ENCODE data around the gene MDM2.
A peak's percentile ranks its signal among the peaks of the same experiment; 100 is the strongest.

DNA sequence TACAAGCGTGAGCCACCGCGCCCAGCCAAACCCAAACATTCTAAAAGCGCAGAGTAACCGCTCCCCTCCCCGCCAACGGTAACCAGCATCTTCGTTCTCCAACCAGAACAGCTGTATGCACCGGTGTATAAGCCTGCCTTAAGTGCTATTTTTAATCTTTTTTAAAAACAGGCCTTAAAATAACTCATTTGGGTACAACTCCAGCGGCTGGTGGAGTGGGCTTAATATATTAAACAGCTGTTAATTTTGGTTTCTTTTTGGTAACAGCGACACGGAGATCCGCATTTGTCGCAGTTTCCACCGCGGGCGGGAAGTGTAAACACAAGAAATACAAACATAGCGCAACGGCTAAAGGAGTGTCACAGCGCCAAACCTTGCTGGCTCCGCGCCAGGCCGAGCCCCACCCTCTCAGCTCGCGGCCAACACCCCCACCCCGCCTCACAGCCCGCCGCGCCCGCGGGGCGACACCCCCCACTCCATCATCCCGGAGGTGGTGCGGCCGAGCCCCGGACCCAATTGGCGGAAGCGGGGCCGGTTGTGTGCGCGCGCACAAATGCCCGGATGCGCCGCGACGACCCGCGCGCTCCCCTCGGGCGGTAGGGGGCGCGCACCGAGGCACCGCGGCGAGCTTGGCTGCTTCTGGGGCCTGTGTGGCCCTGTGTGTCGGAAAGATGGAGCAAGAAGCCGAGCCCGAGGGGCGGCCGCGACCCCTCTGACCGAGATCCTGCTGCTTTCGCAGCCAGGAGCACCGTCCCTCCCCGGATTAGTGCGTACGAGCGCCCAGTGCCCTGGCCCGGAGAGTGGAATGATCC is at the start of gene MDM2:
- TF ChIP-seq, protein P1, sequence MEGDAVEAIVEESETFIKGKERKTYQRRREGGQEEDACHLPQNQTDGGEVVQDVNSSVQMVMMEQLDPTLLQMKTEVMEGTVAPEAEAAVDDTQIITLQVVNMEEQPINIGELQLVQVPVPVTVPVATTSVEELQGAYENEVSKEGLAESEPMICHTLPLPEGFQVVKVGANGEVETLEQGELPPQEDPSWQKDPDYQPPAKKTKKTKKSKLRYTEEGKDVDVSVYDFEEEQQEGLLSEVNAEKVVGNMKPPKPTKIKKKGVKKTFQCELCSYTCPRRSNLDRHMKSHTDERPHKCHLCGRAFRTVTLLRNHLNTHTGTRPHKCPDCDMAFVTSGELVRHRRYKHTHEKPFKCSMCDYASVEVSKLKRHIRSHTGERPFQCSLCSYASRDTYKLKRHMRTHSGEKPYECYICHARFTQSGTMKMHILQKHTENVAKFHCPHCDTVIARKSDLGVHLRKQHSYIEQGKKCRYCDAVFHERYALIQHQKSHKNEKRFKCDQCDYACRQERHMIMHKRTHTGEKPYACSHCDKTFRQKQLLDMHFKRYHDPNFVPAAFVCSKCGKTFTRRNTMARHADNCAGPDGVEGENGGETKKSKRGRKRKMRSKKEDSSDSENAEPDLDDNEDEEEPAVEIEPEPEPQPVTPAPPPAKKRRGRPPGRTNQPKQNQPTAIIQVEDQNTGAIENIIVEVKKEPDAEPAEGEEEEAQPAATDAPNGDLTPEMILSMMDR (IDR thresholded peaks at IDR 0.05), result peak; percentile 71 to 89 (median 81)
- peak; percentile 70 to 91 for TF ChIP-seq POLR2A (IDR thresholded peaks at IDR 0.05)

All from uterus (tissue), 2 donors.